GM18909 (cell line): ENCODE measurements around the gene ST6GALNAC3.
A peak's percentile ranks its signal among the peaks of the same experiment; 100 is the strongest.

ENCODE experiments used
- ATAC-seq: cut with Tn5 transposase; IDR thresholded peaks from one replicate; pipeline ENCODE4 v1.9.1; 2021; ENCODE audit warnings: mild to moderate bottlenecking; ENCODE audit not compliant: unreplicated experiment, poor library complexity

Gene ST6GALNAC3

GRCh38 chr1:76269155-76269554, 194.6 kb downstream of the ST6GALNAC3 start:
- ATAC-seq, result no peak

DNA sequence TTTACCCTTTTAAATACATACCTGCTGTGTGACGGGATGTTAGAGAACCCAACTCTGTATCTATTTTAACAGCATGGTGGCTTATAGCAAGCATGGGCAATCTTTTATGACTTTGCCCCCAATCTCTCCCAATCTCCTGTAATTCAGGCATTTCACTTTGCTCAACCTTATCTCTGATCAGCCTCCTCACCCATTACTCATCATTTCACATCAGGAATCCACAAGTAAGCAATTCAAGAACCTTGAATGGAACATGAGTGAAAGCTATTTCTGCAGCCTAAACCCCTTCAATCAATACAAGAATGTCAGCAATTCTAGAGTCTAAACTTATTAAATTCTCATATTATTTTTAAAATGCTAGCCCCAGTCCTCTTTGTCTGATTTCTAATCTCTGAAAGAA, 199.8 kb downstream of the ST6GALNAC3 start:
- ATAC-seq, result no peak

- no peak for ATAC-seq
Observed at GRCh38 chr1:76274718-76275117, 200.2 kb downstream of the ST6GALNAC3 start.

DNA sequence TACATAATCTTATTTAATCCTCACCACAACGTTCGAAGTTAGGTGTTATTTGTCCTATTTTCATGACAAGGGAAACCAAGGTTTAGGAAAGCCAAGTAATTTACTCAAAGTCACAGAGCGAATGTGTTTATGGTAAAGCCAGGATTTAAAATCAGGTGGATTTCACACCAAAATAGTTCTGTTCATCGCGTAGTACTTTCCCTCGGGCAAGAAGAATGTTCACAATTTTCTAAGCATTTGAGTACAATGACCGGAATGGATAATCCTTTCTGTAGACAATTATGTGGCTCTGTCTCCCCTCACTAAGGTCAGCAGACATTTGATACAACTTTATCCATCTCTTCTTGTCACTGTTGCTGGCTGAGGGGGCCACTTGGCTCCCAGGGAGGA, 204.2 kb downstream of the ST6GALNAC3 start:
- no peak for ATAC-seq

GRCh38 chr1:76279101-76279748, 204.7 kb downstream of the ST6GALNAC3 start:
- ATAC-seq, result no peak

- no peak for ATAC-seq
Observed at GRCh38 chr1:76281306-76281705, 206.8 kb downstream of the ST6GALNAC3 start.

DNA sequence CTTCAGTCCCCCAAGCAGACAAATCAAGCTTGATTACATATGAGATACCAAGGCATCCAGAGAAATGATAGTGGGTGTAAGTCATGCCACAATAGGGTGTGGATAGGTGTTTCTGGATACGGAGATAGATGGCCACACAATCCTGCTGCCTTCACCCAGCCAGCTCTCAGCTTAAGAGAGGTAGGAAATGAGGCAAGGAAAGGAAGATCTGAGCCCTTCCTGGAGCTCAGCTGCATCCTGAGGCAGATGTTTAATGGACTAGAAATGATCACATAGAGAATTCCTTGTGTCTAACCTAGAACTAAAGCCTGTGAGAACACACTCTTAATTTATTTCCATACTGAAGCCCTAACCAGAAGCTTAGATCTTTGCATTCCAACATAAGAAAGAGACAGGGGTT, 210.3 kb downstream of the ST6GALNAC3 start:
- no peak for ATAC-seq

- no peak for ATAC-seq
Observed at GRCh38 chr1:76285578-76286135, 211.1 kb downstream of the ST6GALNAC3 start.

DNA sequence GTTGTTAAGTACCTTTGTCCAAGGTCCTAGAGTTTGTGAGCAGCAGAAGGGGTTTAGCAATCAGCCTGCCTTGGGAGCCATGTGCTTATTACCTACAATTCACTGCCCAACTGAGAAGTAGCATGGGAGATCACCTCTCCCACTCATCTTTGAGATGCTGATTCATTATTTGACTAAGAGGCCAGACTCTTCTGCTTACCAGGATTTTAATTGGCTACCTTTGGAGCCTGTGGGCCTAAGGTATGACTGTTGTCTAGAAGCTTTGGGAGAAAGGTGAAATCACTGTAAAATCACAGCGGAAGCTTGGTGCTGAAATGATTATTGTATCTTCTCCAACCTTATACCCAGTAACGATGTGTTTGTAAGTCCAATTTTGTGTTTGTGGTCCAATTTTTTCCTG, 213.4 kb downstream of the ST6GALNAC3 start:
- ATAC-seq, result no peak

DNA sequence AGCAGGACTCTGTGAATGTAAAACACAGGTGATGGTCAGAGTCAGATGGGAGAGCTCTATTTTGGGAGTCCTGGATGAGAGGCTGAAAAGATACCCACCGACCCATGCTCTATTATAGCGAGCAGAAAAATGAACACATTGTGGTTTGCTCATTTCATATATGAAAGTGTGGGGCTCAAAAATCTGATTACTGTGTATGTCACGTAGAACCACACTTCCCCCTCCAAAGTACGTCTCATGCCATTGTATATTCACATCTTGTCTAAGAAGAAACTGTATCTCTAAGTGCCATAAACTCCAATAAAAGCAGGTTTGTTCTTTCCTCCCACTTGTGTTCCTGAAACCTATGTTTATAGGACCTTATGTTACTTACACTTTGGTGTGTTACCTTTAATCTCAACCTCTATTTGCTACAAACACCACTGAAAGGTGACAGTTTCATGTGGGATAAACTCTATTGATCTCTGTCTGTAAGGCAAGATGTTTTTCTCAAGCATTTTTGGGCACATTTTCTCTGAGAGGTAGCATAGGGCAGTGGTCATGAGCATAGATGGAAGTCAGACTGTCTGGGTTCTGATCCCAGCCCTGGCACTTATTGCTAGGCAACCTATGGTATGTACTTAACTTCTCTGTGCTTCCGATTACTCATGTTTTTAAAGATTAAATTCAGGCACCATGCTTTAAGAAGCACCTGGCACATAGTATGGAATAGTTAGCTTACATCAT, 214.4 kb downstream of the ST6GALNAC3 start:
- ATAC-seq, result no peak

DNA sequence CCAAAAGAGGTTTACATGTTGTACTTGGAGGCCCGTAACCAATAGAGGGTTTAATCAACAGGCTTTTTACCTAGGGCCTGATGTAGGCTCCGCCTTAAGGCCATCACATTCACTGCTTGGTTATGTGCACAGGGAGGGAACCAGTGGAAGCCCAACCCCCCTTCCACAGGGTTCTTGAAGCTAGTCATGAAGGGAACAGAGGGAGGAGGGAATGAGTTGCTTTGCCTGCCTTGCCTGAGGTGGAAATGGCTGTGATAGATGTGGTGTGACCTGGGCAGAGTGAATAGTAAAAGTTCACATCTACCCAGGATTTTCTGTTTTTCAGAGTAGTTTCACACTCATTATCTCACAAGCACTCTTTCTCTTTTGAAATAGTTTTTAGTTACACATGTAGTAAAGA, 215.1 kb downstream of the ST6GALNAC3 start:
- ATAC-seq, result no peak

GRCh38 chr1:76290271-76290670, 215.7 kb downstream of the ST6GALNAC3 start:
- no peak for ATAC-seq

- no peak for ATAC-seq
Observed at GRCh38 chr1:76291191-76291590, 216.6 kb downstream of the ST6GALNAC3 start.

DNA sequence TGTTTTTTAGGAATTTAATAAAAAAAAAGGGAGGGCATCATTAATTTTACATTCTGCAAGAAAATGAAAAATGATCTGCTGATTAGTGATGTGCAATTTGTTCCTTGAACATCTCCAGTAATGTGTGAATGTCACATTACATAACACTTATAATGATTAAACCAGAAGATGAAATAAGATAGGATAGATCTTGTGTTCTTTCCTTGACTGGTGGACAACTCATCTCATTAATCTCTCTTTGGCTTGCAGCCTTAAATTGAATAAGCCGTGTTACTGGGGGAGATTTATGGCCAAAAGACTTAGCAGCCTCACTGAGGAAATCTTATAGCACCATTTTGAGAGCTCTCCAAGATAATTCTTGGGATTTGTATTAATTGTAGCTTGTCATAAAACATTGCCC, 217.2 kb downstream of the ST6GALNAC3 start:
- no peak for ATAC-seq

DNA sequence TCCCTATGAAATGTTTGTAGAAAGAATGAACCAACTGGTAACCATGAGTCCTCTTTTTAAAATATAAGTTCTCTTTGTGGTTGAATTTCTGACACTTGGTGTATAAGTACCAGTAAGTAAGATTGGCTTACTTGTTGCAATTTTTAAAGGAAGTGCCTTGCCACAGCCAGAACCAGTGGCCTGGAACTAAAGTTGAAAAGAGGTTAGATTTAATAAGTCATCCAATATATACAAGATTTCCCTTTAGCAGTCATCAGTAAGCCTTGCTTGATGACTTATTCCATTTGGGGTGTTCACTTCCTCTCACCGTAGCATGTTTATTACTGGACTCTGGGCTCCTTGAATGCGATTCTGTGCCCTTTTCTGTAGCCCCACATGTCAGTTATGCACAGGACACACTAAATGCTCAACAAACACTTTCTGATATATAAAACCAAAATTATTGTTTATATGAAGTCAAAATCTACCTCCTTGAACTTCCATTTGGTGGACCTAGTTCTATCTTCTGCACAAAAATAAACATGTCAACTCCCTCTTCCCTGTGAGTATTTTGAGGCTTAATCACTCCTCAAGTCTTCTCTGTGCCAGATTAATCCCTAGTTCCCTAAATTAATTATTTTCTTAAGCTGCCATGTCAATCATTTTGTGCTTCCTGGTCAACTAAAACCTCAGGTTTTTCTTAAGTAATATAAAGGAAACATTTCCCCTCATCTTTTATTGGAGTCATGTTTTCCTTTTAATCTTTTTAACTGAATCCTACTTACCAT, 218.1 kb downstream of the ST6GALNAC3 start:
- ATAC-seq, result peak; percentile 83

DNA sequence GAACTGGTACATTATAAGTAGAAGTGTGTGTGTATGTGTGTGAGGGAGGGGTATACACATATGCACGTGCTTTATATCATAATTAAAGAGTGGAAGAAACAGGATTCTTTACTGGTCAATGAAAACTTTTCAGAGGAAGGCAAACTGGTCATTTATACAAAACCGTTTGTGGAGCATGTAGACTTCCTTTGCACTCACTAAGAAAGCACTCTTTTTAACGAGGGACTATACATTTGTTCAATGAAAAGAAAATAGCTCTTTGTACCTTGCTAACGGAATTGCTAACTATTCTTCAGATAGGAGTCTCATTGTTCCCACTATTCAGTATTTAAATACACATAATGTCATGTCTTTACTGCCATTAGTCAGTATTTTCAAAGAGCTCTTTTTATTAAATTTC, 219.3 kb downstream of the ST6GALNAC3 start:
- ATAC-seq, result no peak

GRCh38 chr1:76294482-76295194, 220.1 kb downstream of the ST6GALNAC3 start:
- ATAC-seq, result peak; percentile 74

- no peak for ATAC-seq
Observed at GRCh38 chr1:76298399-76298798, 223.9 kb downstream of the ST6GALNAC3 start.

DNA sequence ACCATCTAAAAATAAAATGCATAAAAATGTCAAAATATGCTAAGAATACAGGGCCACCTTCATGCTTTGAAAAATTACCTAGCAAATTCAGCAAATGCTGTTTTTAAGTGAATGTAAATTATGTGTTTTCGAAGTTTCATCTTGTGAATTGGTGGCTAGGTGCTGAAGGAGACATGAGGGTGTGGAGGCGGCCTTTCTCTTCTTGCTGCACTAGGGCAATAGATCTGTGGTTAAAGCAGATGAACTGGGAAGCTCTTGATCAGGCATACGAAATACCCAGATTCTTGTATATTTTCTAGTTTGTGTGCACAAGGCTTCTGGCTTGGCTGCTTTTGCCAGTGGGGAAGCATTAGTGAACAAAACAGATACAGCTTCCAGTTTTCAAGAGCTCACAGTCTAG, 224.5 kb downstream of the ST6GALNAC3 start:
- ATAC-seq, result no peak

GRCh38 chr1:76300556-76300955, 226.0 kb downstream of the ST6GALNAC3 start:
- ATAC-seq, result no peak
